ENCODE data around the gene DISP3.

DISP3 gene

DNA sequence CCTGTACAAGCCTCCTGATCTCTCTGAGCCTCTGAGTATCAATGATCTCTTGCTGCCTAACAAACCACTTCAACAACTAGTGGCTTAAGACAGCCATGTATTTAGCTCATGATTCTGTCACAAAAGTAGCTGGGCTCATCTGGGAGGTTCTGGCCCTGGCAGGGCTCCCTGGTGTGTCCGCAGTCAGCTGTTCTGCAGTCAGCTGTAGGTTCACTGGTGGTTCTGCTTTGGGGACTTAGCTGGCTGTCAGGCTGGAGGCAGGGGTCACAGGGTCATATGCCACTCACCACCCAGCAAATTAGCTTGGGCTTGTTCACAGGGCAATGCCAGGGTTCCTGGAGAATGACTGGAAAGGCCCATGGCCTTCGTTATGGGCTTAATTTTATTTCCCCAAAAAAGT lies 64.8 kb downstream of the DISP3 start:
- H3K4me3 ChIP-seq (ENCODE audit: low read depth in 1 of 2, low read length in 2 of 2): no peak overlapping the region
- H3K36me3 ChIP-seq (ENCODE audit: control insufficient read depth in 1 of 2, insufficient read depth in 2 of 2, low read length in 2 of 2): no peaks in the 10 kb centered on the region
- H3K4me1 ChIP-seq (ENCODE audit: control insufficient read depth in 1 of 2, insufficient read depth in 2 of 2, low read length in 2 of 2): no peaks in the 10 kb centered on the region
- no peaks in the 10 kb centered on the region for H3K9me3 ChIP-seq (ENCODE audit: control insufficient read depth in 1 of 2, low read length in 2 of 2)
- H3K27me3 ChIP-seq (ENCODE audit: low read depth, low read length): no peaks in the 10 kb centered on the region
- H3K27ac ChIP-seq (ENCODE audit: low read length): no peak overlapping the region

- Histone ChIP-seq H3K4me3 (ENCODE audit: low read depth in 1 of 2, low read length in 2 of 2) (no peak overlapping the region), H3K36me3 (ENCODE audit: control insufficient read depth in 1 of 2, insufficient read depth in 2 of 2, low read length in 2 of 2) (no peaks in the 10 kb centered on the region), H3K27me3 (ENCODE audit: low read depth, low read length) (no peaks in the 10 kb centered on the region), H3K9me3 (ENCODE audit: control insufficient read depth in 1 of 2, low read length in 2 of 2) (no peaks in the 10 kb centered on the region), H3K4me1 (ENCODE audit: control insufficient read depth in 1 of 2, insufficient read depth in 2 of 2, low read length in 2 of 2) (no peaks in the 10 kb centered on the region), H3K27ac (ENCODE audit: low read length) (no peak overlapping the region)
These were observed 67.5 kb downstream of the DISP3 start for GRCh38 chr1:11546456-11546855.

DNA sequence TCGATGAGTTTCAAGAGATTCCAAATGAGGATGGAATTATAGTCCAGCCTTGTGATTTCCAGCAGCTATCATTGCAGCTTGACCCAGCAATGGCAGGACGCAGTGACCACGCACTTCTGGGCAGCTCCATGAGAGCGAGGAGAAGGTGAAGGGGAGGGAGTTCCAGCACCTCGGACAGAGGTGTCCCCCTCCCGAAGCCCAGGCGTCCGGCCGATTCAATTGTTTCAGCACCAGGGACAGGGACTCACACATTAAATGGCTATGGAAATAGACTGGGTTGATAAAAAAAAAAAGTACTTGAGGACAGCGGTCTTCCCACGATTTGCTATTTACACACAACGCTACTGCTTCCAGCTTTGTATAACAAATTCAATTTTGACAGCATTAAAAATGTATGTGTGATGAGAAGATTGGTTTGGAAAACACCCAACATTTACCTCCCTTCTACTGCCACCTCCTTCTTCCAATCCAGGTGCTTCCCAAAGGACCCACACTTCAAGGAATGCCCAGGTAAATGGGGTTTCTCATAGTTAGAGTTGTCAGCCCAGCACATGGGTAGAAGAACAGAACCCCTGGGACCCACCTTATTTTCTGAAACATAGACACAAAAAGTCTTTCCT lies 71.8 kb downstream of the DISP3 start:
- Histone ChIP-seq H3K27ac (ENCODE audit: low read length) (no peak overlapping the region), H3K27me3 (ENCODE audit: low read depth, low read length) (no peaks in the 10 kb centered on the region), H3K36me3 (ENCODE audit: control insufficient read depth in 1 of 2, insufficient read depth in 2 of 2, low read length in 2 of 2) (no peaks in the 10 kb centered on the region), H3K4me3 (ENCODE audit: low read depth in 1 of 2, low read length in 2 of 2) (no peak overlapping the region), H3K9me3 (ENCODE audit: control insufficient read depth in 1 of 2, low read length in 2 of 2) (no peaks in the 10 kb centered on the region), H3K4me1 (ENCODE audit: control insufficient read depth in 1 of 2, insufficient read depth in 2 of 2, low read length in 2 of 2) (no peaks in the 10 kb centered on the region)

- Histone ChIP-seq H3K27ac (ENCODE audit: low read length) (no peak overlapping the region), H3K36me3 (ENCODE audit: control insufficient read depth in 1 of 2, insufficient read depth in 2 of 2, low read length in 2 of 2) (no peaks in the 10 kb centered on the region), H3K27me3 (ENCODE audit: low read depth, low read length) (no peaks in the 10 kb centered on the region), H3K4me1 (ENCODE audit: control insufficient read depth in 1 of 2, insufficient read depth in 2 of 2, low read length in 2 of 2) (no peaks in the 10 kb centered on the region), H3K4me3 (ENCODE audit: low read depth in 1 of 2, low read length in 2 of 2) (no peak overlapping the region), H3K9me3 (ENCODE audit: control insufficient read depth in 1 of 2, low read length in 2 of 2) (no peaks in the 10 kb centered on the region)
These were observed 79.3 kb downstream of the DISP3 start for GRCh38 chr1:11558276-11558675.

DNA sequence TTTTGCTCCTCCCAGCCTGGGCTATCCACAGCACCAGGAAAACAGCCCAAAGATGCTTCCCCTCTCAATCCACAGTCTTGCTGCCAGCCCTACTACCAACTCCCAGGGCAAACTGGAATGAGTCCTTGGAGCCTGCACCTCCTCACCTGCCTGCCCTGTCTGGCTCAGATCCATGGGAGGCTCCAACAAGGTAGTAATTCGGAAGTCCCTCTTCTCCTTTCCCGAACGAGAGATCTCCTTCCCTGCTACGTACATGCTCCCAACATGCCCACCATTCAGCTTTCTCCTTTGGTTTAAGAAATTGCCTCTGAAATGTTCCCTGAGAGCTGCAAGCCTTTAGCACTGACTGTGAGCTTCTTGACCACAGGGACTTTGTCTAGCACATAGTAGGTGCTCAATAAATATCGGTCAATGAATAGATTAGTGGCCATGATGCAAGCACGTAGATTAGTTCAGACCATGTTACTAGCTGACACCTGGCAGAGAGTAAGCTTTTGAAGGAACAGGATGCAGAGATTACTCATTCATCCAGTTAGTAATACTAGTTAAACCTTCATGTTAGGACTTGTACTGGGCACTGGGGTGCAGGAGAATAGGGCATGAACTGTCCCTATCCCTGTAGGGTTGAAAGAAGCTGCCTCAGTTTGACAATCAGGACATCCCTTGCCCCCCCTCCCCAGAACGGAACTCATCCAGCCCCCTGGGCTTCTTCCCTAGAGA lies 80.1 kb downstream of the DISP3 start:
- H3K4me3 ChIP-seq (ENCODE audit: low read depth in 1 of 2, low read length in 2 of 2): no peak overlapping the region
- no peak overlapping the region for H3K27ac ChIP-seq (ENCODE audit: low read length)
- H3K9me3 ChIP-seq (ENCODE audit: control insufficient read depth in 1 of 2, low read length in 2 of 2): no peaks in the 10 kb centered on the region
- no peaks in the 10 kb centered on the region for H3K27me3 ChIP-seq (ENCODE audit: low read depth, low read length)
- no peaks in the 10 kb centered on the region for H3K4me1 ChIP-seq (ENCODE audit: control insufficient read depth in 1 of 2, insufficient read depth in 2 of 2, low read length in 2 of 2)
- H3K36me3 ChIP-seq (ENCODE audit: control insufficient read depth in 1 of 2, insufficient read depth in 2 of 2, low read length in 2 of 2): no peaks in the 10 kb centered on the region

DNA sequence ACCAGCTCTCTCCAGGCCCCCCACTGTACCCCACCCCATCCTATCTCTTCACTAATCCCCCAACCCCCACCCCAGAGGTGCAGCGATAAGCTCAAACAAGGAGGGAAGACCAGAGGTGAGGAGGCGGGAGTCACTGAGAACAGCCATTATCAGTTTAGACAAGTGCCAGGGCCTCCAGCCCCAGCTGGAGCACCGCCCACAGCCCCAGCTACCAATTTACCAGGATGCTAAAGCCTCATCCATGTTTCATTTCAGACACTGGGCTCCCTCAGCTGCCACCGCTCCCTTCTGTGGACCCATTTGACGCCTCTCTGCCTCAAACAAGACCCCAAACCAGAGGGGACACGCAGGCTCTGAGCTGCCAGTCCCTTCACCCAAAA lies 80.6 kb downstream of the DISP3 start:
- no peaks in the 10 kb centered on the region for H3K36me3 ChIP-seq (ENCODE audit: control insufficient read depth in 1 of 2, insufficient read depth in 2 of 2, low read length in 2 of 2)
- no peak overlapping the region for H3K27ac ChIP-seq (ENCODE audit: low read length)
- no peaks in the 10 kb centered on the region for H3K4me1 ChIP-seq (ENCODE audit: control insufficient read depth in 1 of 2, insufficient read depth in 2 of 2, low read length in 2 of 2)
- no peaks in the 10 kb centered on the region for H3K27me3 ChIP-seq (ENCODE audit: low read depth, low read length)
- H3K9me3 ChIP-seq (ENCODE audit: control insufficient read depth in 1 of 2, low read length in 2 of 2): no peaks in the 10 kb centered on the region
- H3K4me3 ChIP-seq (ENCODE audit: low read depth in 1 of 2, low read length in 2 of 2): no peak overlapping the region

GRCh38 chr1:11560061-11560460 lies 81.1 kb downstream of the DISP3 start:
- no peaks in the 10 kb centered on the region for H3K36me3 ChIP-seq (ENCODE audit: control insufficient read depth in 1 of 2, insufficient read depth in 2 of 2, low read length in 2 of 2)
- H3K27ac ChIP-seq (ENCODE audit: low read length): no peak overlapping the region
- no peak overlapping the region for H3K4me3 ChIP-seq (ENCODE audit: low read depth in 1 of 2, low read length in 2 of 2)
- no peaks in the 10 kb centered on the region for H3K27me3 ChIP-seq (ENCODE audit: low read depth, low read length)
- no peaks in the 10 kb centered on the region for H3K9me3 ChIP-seq (ENCODE audit: control insufficient read depth in 1 of 2, low read length in 2 of 2)
- H3K4me1 ChIP-seq (ENCODE audit: control insufficient read depth in 1 of 2, insufficient read depth in 2 of 2, low read length in 2 of 2): no peaks in the 10 kb centered on the region

GRCh38 chr1:11561740-11562139 lies 82.8 kb downstream of the DISP3 start:
- no peaks in the 10 kb centered on the region for H3K4me1 ChIP-seq (ENCODE audit: control insufficient read depth in 1 of 2, insufficient read depth in 2 of 2, low read length in 2 of 2)
- no peaks in the 10 kb centered on the region for H3K27me3 ChIP-seq (ENCODE audit: low read depth, low read length)
- H3K4me3 ChIP-seq (ENCODE audit: low read depth in 1 of 2, low read length in 2 of 2): no peak overlapping the region
- no peak overlapping the region for H3K27ac ChIP-seq (ENCODE audit: low read length)
- H3K9me3 ChIP-seq (ENCODE audit: control insufficient read depth in 1 of 2, low read length in 2 of 2): no peaks in the 10 kb centered on the region
- no peaks in the 10 kb centered on the region for H3K36me3 ChIP-seq (ENCODE audit: control insufficient read depth in 1 of 2, insufficient read depth in 2 of 2, low read length in 2 of 2)

DNA sequence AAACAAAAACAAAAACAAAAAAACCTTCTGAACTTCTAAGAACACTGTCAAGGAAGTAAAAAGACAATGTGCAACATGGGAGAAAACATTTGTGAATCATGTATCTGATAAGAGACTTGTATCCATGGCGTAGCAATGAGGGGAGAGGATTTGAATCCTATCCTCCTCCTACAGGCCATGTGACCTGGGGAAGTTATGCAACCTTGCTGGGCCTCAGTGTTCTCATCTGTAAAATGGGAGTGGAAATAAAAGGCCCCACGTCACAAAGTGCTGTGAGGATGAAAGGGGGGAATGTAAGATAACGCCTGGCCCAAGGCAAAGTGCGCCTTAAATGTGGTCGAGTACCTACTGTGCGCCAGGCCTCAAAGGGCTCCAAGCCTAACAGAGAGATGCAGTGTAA lies 83.7 kb downstream of the DISP3 start:
- H3K27me3 ChIP-seq (ENCODE audit: low read depth, low read length): no peaks in the 10 kb centered on the region
- H3K4me3 ChIP-seq (ENCODE audit: low read depth in 1 of 2, low read length in 2 of 2): no peak overlapping the region
- no peak overlapping the region for H3K27ac ChIP-seq (ENCODE audit: low read length)
- no peaks in the 10 kb centered on the region for H3K9me3 ChIP-seq (ENCODE audit: control insufficient read depth in 1 of 2, low read length in 2 of 2)
- no peaks in the 10 kb centered on the region for H3K36me3 ChIP-seq (ENCODE audit: control insufficient read depth in 1 of 2, insufficient read depth in 2 of 2, low read length in 2 of 2)
- H3K4me1 ChIP-seq (ENCODE audit: control insufficient read depth in 1 of 2, insufficient read depth in 2 of 2, low read length in 2 of 2): no peaks in the 10 kb centered on the region

- no peaks in the 10 kb centered on the region for H3K36me3 ChIP-seq (ENCODE audit: control insufficient read depth in 1 of 2, insufficient read depth in 2 of 2, low read length in 2 of 2)
- no peaks in the 10 kb centered on the region for H3K9me3 ChIP-seq (ENCODE audit: control insufficient read depth in 1 of 2, low read length in 2 of 2)
- H3K4me1 ChIP-seq (ENCODE audit: control insufficient read depth in 1 of 2, insufficient read depth in 2 of 2, low read length in 2 of 2): no peaks in the 10 kb centered on the region
- H3K4me3 ChIP-seq (ENCODE audit: low read depth in 1 of 2, low read length in 2 of 2): no peak overlapping the region
- no peak overlapping the region for H3K27ac ChIP-seq (ENCODE audit: low read length)
- no peaks in the 10 kb centered on the region for H3K27me3 ChIP-seq (ENCODE audit: low read depth, low read length)
These were observed 84.7 kb downstream of the DISP3 start for GRCh38 chr1:11563560-11564069.

GRCh38 chr1:11564237-11564636 lies 85.3 kb downstream of the DISP3 start:
- H3K36me3 ChIP-seq (ENCODE audit: control insufficient read depth in 1 of 2, insufficient read depth in 2 of 2, low read length in 2 of 2): no peaks in the 10 kb centered on the region
- no peaks in the 10 kb centered on the region for H3K9me3 ChIP-seq (ENCODE audit: control insufficient read depth in 1 of 2, low read length in 2 of 2)
- H3K4me3 ChIP-seq (ENCODE audit: low read depth in 1 of 2, low read length in 2 of 2): no peak overlapping the region
- no peaks in the 10 kb centered on the region for H3K4me1 ChIP-seq (ENCODE audit: control insufficient read depth in 1 of 2, insufficient read depth in 2 of 2, low read length in 2 of 2)
- H3K27ac ChIP-seq (ENCODE audit: low read length): no peak overlapping the region
- H3K27me3 ChIP-seq (ENCODE audit: low read depth, low read length): no peaks in the 10 kb centered on the region
